Keratinocyte (primary cell): Measurements from ENCODE around the gene MTUS2. TPM values are rescaled to one million over a fixed set of nuclear protein-coding genes. Genes with fewer than 3 reads are reported as not detected.

Source experiments
- DNase-seq: peaks from one replicate; pipeline ENCODE4 v3.0.0-alpha.2; 2011; ENCODE audit warnings: low read depth, missing footprints, low spot score
- FAIRE-seq: peaks from 2 replicates; lab custom pipeline; 2011; peaks lifted over from hg19 to GRCh38; lab: Jason Lieb, UNC
- H2AFZ ChIP-seq: 2 replicates; pipeline ENCODE4 v1.6.0; 2012; ENCODE audit warnings: low read length, control low read depth, inconsistent platforms; ENCODE audit not compliant: control insufficient read depth
- H3K27ac ChIP-seq: 2 replicates; pipeline ENCODE4 v1.5.1; 2011; ENCODE audit warnings: low read length; ENCODE audit not compliant: control insufficient read depth, insufficient read depth
- H3K27me3 ChIP-seq: 3 replicates; pipeline ENCODE4 v1.6.0; 2011; ENCODE audit warnings: low read length; ENCODE audit not compliant: control insufficient read depth, insufficient read depth; ENCODE audit errors: extremely low read depth
- H3K36me3 ChIP-seq, 2 experiments: 2 replicates in 1 of 2; 3 replicates in 1 of 2; pipeline ENCODE4 v1.5.1; 2011; ENCODE audit warnings: low read length in 2 of 2, mild to moderate bottlenecking in 1 of 2; ENCODE audit not compliant: control insufficient read depth in 2 of 2, insufficient read depth in 2 of 2; ENCODE audit errors: extremely low read depth in 1 of 2
- H3K4me1 ChIP-seq: 3 replicates; pipeline ENCODE4 v1.5.1; 2011; ENCODE audit warnings: low read length; ENCODE audit not compliant: control insufficient read depth, insufficient read depth; ENCODE audit errors: extremely low read depth
- H3K4me2 ChIP-seq: 3 replicates; pipeline ENCODE4 v1.6.0; 2011; ENCODE audit warnings: low read depth, low read length; ENCODE audit not compliant: control insufficient read depth, insufficient read depth; ENCODE audit errors: extremely low read depth
- H3K4me3 ChIP-seq, 3 experiments: fragments of 200-600 bp in 1 of 3; sonication (generic) in 1 of 3; 2 replicates in 2 of 3; 3 replicates in 1 of 3; pipeline ENCODE4 v1.5.1; 2011 to 2016; ENCODE audit warnings: low read length in 3 of 3, mild to moderate bottlenecking in 3 of 3, control low read depth in 2 of 3, inconsistent platforms in 1 of 3, low read depth in 1 of 3, mixed read lengths in 1 of 3, mixed run types in 1 of 3, moderate library complexity in 1 of 3; ENCODE audit not compliant: control insufficient read depth in 2 of 3, insufficient read depth in 2 of 3; ENCODE audit errors: extremely low read depth in 1 of 3
- H3K79me2 ChIP-seq: 2 replicates; pipeline ENCODE4 v1.6.0; 2012; ENCODE audit warnings: low read length; ENCODE audit not compliant: control insufficient read depth, insufficient read depth
- H3K9ac ChIP-seq: 3 replicates; pipeline ENCODE4 v1.6.0; 2011; ENCODE audit warnings: low read length; ENCODE audit not compliant: control insufficient read depth, insufficient read depth; ENCODE audit errors: extremely low read depth
- H3K9me1 ChIP-seq: 3 replicates; pipeline ENCODE4 v1.6.0; 2011; ENCODE audit warnings: low read length; ENCODE audit not compliant: control insufficient read depth, insufficient read depth; ENCODE audit errors: extremely low read depth
- H3K9me3 ChIP-seq: 2 replicates; pipeline ENCODE4 v1.5.1; 2012; ENCODE audit warnings: low read depth, low read length; ENCODE audit not compliant: control insufficient read depth
- H4K20me1 ChIP-seq: 3 replicates; pipeline ENCODE4 v1.6.0; 2011; ENCODE audit warnings: low read length; ENCODE audit not compliant: control insufficient read depth, insufficient read depth; ENCODE audit errors: extremely low read depth
- EZH2 ChIP-seq: IDR thresholded peaks from one replicate; pipeline ENCODE4 v1.6.1; 2012; ENCODE audit warnings: inconsistent platforms, mild to moderate bottlenecking, low read length, moderate library complexity
- dilution Hi-C: fragments of 300-500 bp; cut with MboI; formaldehyde crosslinking; loops from one replicate; pipeline ENCODE4 v1.7.0; 2020; ENCODE audit warnings: low sequenced_read_pairs; ENCODE audit not compliant: extremely low pct_ligation_motif_present
- polyA plus RNA-seq, 5 experiments: library from polyadenylated mRNA; depleted of rRNA in 3 of 5; stranded (reverse) in 3 of 5; stranded (forward) in 1 of 5; unstranded in 1 of 5; fragments of >200 nt; gene quantifications; 1 replicate in 1 of 5; 2 replicates in 3 of 5; 3 replicates in 1 of 5; pipeline versions ENCODE4 v1.2.1 to v1.2.3, GENCODE V29; 2011 to 2012; ENCODE audit warnings: missing spikeins in 2 of 5, low read depth in 1 of 5, low replicate concordance in 1 of 5
- TF ChIP-seq, protein P1 (sequence below), 3 experiments: IDR thresholded peaks in 1 of 3; conservative IDR thresholded peaks in 1 of 3; optimal IDR thresholded peaks in 1 of 3; 2 replicates in 2 of 3; 3 replicates in 1 of 3; pipeline versions ENCODE3 to v1.5.1; 2011; ENCODE audit warnings: low read length in 3 of 3, mild to moderate bottlenecking in 3 of 3, moderate library complexity in 2 of 3, control low read depth in 1 of 3, inconsistent platforms in 1 of 3; ENCODE audit not compliant: insufficient read depth in 2 of 3; ENCODE audit errors: extremely low read depth in 1 of 3

Gene MTUS2
- polyA plus RNA-seq, 1 donor (not counting 4 experiments of a cell fraction or from before 2014, with no cell fraction given) = 0.17 TPM

DNA sequence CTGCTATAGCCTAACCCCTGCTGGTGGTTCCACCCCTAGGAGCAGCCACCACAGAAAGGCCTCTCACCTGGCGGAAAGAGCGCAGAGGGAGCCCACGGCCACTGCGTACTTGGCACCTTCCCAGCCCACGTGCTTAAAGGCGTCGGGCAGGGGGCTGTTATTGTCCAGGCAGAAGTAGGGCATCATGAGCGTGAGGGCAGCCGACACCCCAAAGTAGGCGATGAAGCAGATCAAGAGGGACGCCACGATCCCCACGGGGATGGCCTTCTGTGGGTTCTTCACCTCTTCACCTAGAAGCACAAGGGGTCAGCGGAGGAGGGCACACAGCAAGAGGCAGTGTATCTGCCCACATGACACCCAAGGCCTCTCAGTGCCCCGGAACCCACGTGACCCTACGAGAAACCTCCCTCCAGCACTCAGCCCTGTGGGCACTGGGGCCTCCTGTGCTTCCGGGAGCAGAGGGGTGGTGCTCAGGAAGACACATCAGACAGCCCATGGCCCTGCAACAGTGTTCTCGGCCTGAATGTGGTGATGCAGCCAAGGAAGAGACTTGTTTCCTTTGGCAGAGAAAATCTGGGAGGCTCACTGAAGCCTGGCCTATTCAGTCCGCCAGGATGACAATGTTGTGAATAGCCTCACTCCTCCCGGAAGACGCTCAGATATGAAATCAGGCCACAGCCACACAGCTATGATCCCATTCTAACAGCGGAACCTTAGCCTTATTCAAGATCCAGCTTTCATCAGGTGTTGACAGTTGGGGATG is 703.2 kb downstream of the MTUS2 start:
- TF ChIP-seq, protein P1, sequence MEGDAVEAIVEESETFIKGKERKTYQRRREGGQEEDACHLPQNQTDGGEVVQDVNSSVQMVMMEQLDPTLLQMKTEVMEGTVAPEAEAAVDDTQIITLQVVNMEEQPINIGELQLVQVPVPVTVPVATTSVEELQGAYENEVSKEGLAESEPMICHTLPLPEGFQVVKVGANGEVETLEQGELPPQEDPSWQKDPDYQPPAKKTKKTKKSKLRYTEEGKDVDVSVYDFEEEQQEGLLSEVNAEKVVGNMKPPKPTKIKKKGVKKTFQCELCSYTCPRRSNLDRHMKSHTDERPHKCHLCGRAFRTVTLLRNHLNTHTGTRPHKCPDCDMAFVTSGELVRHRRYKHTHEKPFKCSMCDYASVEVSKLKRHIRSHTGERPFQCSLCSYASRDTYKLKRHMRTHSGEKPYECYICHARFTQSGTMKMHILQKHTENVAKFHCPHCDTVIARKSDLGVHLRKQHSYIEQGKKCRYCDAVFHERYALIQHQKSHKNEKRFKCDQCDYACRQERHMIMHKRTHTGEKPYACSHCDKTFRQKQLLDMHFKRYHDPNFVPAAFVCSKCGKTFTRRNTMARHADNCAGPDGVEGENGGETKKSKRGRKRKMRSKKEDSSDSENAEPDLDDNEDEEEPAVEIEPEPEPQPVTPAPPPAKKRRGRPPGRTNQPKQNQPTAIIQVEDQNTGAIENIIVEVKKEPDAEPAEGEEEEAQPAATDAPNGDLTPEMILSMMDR (optimal IDR thresholded peaks at IDR 0.05 in 1 of 3, IDR thresholded peaks at IDR 0.05 in 1 of 3, conservative IDR thresholded peaks at IDR 0.05 in 1 of 3; ENCODE audit: extremely low read depth in 1 of 3, insufficient read depth in 2 of 3, low read length in 3 of 3) = no peak
- TF ChIP-seq EZH2 = no peak
- no peak overlapping the region for H3K4me3 ChIP-seq
- no peak for FAIRE-seq
- H3K36me3 ChIP-seq = peaks cover 76 to 87% of the 10 kb centered on the region in 2 experiments
- H3K4me1 ChIP-seq = no peaks in the 10 kb centered on the region
- H3K4me2 ChIP-seq = no peak overlapping the region
- H3K9me3 ChIP-seq = no peaks in the 10 kb centered on the region
- no peaks in the 10 kb centered on the region for H3K27me3 ChIP-seq
- no peak overlapping the region for H2AFZ ChIP-seq
- peaks cover 54% of the 10 kb centered on the region for H3K79me2 ChIP-seq
- dilution Hi-C loops = no loop called here
- H3K9me1 ChIP-seq = no peaks in the 10 kb centered on the region
- no peak for DNase-seq
- no peak overlapping the region for H3K27ac ChIP-seq
- H4K20me1 ChIP-seq = peaks cover 13% of the 10 kb centered on the region
- H3K9ac ChIP-seq = no peak overlapping the region

DNA sequence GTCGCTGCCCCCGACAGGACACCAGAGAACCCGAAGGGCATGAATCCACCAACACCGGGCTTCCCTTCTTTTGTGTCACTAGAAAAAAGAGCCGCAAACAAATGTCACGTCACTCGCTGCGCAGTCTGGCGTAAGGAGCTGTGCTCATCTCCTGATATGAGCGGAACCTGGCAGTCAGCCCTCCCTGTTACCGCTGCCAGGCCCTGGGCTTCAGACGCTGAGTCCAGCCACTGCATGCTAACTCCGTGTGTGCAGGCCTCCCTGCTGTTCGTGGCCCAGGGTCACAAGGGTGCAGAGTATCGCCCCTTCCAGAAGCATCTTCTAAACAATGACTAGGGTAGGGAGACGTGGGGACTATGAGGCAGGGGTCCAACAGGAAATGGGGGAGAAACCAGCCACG is 704.0 kb downstream of the MTUS2 start:
- no peaks in the 10 kb centered on the region for H3K9me1 ChIP-seq
- FAIRE-seq (no peak), DNase-seq (no peak)
- H4K20me1 ChIP-seq = peaks cover 13% of the 10 kb centered on the region
- H2AFZ ChIP-seq = no peak overlapping the region
- H3K9me3 ChIP-seq = no peaks in the 10 kb centered on the region
- H3K4me2 ChIP-seq = no peak overlapping the region
- H3K79me2 ChIP-seq = peaks cover 55% of the 10 kb centered on the region
- no peak overlapping the region for H3K9ac ChIP-seq
- TF ChIP-seq, protein P1 (optimal IDR thresholded peaks at IDR 0.05 in 1 of 3, IDR thresholded peaks at IDR 0.05 in 1 of 3, conservative IDR thresholded peaks at IDR 0.05 in 1 of 3; ENCODE audit: extremely low read depth in 1 of 3, insufficient read depth in 2 of 3, low read length in 3 of 3) = no peak
- TF ChIP-seq EZH2 = no peak
- no peaks in the 10 kb centered on the region for H3K27me3 ChIP-seq
- no peak overlapping the region for H3K4me3 ChIP-seq
- dilution Hi-C loops = no loop called here
- H3K4me1 ChIP-seq = no peaks in the 10 kb centered on the region
- H3K36me3 ChIP-seq = peaks cover 71 to 84% of the 10 kb centered on the region in 2 experiments
- H3K27ac ChIP-seq = no peak overlapping the region
